Adrenal gland (tissue), 12 donors: ENCODE results near the gene RANBP10. TPM values are rescaled to one million over a fixed set of nuclear protein-coding genes. Genes with fewer than 3 reads are reported as not detected.

ENCODE experiments used
- DNase-seq, 7 donors: peaks; one replicate each; pipeline ENCODE4 v3.0.0-alpha.2; 2019 to 2020
- H3K27ac ChIP-seq, 5 donors: fragments of 200-600 bp; sonication (generic) in 4 of 5; 1 replicate in 3 of 5; 2 replicates in 2 of 5; pipeline versions ENCODE4 v1.5.1 to v1.8.0; 2016 to 2020; ENCODE audit warnings: mild to moderate bottlenecking in 1 of 5
- H3K27me3 ChIP-seq: fragments of 200-600 bp; 2 replicates; pipeline ENCODE4 v1.8.0; 2021
- H3K36me3 ChIP-seq, 2 donors: fragments of 200-600 bp; replicated peaks in 1 of 2; 1 replicate in 1 of 2; 2 replicates in 1 of 2; pipeline versions ENCODE4 v1.5.1 to v1.8.0; 2018 to 2022
- H3K4me1 ChIP-seq, 2 donors: fragments of 200-600 bp; replicated peaks in 1 of 2; 1 replicate in 1 of 2; 2 replicates in 1 of 2; pipeline versions ENCODE4 v1.5.1 to v1.8.0; 2018 to 2021
- H3K4me3 ChIP-seq, 4 donors: fragments of 200-600 bp; sonication (generic) in 3 of 4; one replicate each; pipeline ENCODE4 v1.5.1; 2016 to 2018
- H3K9me3 ChIP-seq, 3 donors: fragments of 200-600 bp; sonication (generic) in 1 of 3; replicated peaks in 1 of 3; 1 replicate in 2 of 3; 2 replicates in 1 of 3; pipeline versions ENCODE4 v1.5.1 to v1.8.0; 2016 to 2021
- POLR2A ChIP-seq, 2 donors: fragments of 450-650 bp; IDR thresholded peaks; one replicate each; pipeline ENCODE4 v1.6.1; 2017; ENCODE audit warnings: antibody characterized with exemption in 2 of 2, mild to moderate bottlenecking in 2 of 2, moderate library complexity in 1 of 2
- WGBS, 4 donors: extraction: QIAGEN DNeasy Blood & Tissue Kit in 2 of 4; methylation state at CpG; one replicate each; pipeline versions ENCODE4 v1.1.5 to v1.1.7; 2013 to 2017; 5-methylcytosine and 5-hydroxymethylcytosine counted together
- intact Hi-C, 2 donors: fragments of 100-400 bp; cut with DNase I; formaldehyde crosslinking; loops; one replicate each; pipeline versions ENCODE4 v1.14.1 to v1.15.0; 2022 to 2023
- polyA plus RNA-seq, 3 donors: library from polyadenylated mRNA; stranded (reverse); fragments of 200-250 nt in 2 of 3; fragments of 350-450 nt in 1 of 3; fragmentation: Illumina TruSeq in 1 of 3; extraction: RNeasy Lipid Tissue Mini Kit (QIAGEN cat#74804) in 1 of 3; gene quantifications; one replicate each; pipeline ENCODE4 v1.2.3, GENCODE V29; 2013 to 2014
- total RNA-seq, 9 donors: library from RNA; depleted of rRNA in 4 of 9; stranded (reverse); fragments of >200 nt in 4 of 9; fragments of 120-200 nt in 1 of 9; fragmentation: NEBNext Ultra II Directional in 1 of 9; extraction: Animal tissue kit (Norgen Biotek cat#: 25700) in 1 of 9; gene quantifications; one replicate each; pipeline versions ENCODE4 v1.1.0 to v1.2.4, GENCODE V29; 2013 to 2023
- TF ChIP-seq, protein P1 (sequence below), 6 experiments: fragments of 450-650 bp in 4 of 6; fragments of 200-600 bp in 2 of 6; sonication (generic) in 1 of 6; IDR thresholded peaks; 1 replicate in 5 of 6; 2 replicates in 1 of 6; pipeline versions ENCODE4 v1.5.1 to v1.8.0; 2016 to 2021; ENCODE audit warnings: antibody characterized with exemption in 6 of 6, mild to moderate bottlenecking in 2 of 6, moderate library complexity in 1 of 6
- donor health status: healthy with polysubstance abuse.
- donor health status: Bipolar disorder and iron deficiency.
- donor health status: DM: yes; HTN: yes; CAD: no.
- donor health status: DM: no; HTN: no; CAD: no.
- donor health status: DM: no; HTN: no; CAD: no.
- donor health status: DM: yes; HTN: yes; CAD: no.

Gene RANBP10
- total and polyA plus RNA-seq, 12 donors, result 9.4 to 74.1 (median 21.6) TPM

DNA sequence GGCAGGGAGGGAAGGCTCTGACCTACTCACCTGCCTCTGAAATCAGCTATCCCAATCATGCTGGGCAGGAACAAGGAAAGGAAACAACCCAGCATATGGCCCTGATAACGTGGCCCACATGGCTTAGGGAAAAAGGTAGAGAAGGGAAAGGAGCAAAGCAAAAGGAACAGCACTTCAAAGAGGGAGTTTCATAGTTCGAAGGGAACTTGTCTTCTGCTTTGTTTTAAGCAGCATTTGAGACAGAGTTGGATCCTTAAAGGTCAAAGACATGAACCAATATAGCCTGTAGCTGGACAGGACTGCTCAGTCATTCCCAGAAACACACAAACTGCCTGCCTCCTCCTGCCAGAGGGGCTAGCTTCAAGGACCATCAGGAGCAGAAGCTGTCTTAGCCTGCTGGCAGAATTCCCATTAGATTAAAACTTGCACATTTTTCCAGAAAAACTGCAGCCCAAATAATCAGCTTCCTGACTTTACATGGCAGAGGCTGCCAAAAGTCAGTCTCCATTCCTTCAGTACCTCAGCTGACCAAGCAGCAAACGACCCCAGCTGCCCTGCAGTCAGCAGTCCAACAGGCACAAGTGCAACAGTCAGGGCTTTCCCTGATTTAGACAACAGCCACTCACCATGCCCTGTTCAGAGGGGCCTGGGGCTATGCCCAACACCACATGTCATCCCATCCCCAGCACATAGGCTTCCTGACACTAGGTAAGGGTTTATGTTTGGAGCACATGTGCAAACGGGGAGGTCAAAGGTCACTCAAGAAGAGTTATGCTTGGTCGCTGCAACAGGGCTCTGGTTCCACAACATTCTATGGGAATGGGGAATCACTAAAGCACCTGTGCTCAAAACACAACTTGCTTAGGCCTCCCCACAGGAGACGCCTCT is 32.5 kb downstream of the RANBP10 start:
- intact Hi-C loops, result no loop called here
- peak in 1 of 2 donors; percentile 27 for TF ChIP-seq POLR2A (IDR thresholded peaks at IDR 0.05)
- TF ChIP-seq, protein P1, sequence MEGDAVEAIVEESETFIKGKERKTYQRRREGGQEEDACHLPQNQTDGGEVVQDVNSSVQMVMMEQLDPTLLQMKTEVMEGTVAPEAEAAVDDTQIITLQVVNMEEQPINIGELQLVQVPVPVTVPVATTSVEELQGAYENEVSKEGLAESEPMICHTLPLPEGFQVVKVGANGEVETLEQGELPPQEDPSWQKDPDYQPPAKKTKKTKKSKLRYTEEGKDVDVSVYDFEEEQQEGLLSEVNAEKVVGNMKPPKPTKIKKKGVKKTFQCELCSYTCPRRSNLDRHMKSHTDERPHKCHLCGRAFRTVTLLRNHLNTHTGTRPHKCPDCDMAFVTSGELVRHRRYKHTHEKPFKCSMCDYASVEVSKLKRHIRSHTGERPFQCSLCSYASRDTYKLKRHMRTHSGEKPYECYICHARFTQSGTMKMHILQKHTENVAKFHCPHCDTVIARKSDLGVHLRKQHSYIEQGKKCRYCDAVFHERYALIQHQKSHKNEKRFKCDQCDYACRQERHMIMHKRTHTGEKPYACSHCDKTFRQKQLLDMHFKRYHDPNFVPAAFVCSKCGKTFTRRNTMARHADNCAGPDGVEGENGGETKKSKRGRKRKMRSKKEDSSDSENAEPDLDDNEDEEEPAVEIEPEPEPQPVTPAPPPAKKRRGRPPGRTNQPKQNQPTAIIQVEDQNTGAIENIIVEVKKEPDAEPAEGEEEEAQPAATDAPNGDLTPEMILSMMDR (IDR thresholded peaks at IDR 0.05), result no peak
- H3K27ac ChIP-seq, result peak overlapping the region; percentile 17 to 84 (median 84)
- H3K36me3 ChIP-seq, result peaks cover 0 to 7% of the 10 kb centered on the region in 2 donors
- H3K4me3 ChIP-seq, result peak overlapping the region in 1 of 4 donors; percentile 23
- H3K4me1 ChIP-seq, result peaks cover 32 to 36% of the 10 kb centered on the region in 2 donors
- H3K27me3 ChIP-seq, result no peaks in the 10 kb centered on the region
- DNase-seq, result peak in 6 of 7 donors; percentile 50 to 77 (median 70)
- H3K9me3 ChIP-seq, result no peaks in the 10 kb centered on the region
- 13 to 49% (median 42%) methylated on average over 3 to 6 of the region's 6 CpGs for WGBS, 4 donors

DNA sequence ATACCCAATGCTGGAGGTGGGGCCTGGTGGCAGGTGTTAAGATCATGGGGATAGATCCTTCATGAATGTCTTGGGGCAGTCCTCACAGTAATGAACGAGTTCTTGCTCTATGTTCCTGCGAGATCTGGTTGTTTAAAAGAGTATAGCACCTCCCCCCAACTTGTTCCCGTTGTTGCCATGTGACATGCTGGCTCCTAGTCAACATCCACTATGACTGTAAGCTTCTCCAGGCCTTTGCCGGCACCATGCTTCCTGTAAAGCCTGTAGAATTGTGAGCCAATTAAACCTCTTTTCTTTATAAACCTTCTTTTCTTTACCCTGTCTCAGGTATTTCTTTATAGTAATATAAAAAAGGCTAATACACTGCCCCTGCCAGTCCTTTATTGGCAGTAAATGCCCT is 33.3 kb downstream of the RANBP10 start:
- intact Hi-C loops, result no loop called here
- WGBS, 4 donors, result 27 to 36% (median 33%) methylated on average over 4 of the region's 4 CpGs
- H3K27ac ChIP-seq, result peak overlapping the region; percentile 17 to 84 (median 84)

DNA sequence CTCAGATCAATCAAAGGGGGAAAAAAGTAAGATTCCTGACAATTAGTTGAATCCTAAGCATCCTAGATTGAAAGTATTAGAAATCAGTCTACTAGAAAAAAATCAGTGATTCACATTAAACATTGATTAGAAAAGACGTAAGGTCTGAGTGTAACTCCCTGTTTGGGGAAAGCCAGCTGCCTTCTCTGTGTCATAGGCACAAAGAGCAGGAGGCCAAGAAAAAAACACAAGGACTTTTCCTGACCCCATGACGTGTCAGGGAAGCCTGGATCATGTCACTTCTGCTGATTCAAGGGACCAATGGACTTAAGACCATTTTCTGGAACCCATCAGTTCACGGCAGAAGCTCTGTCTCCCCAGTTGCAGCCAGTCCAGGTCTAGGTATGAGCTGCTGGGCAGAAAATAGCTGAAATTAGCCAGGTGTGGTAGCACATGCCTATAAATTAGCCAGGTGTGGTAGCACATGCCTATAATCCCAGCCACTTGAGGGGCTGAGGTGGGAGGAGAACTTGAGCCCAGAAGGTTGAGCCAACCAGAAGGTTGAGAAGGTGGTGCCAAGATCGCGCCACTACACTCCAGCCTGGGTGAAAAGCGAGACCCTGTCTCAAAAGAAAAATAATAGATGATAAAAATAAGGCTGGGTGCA is 35.9 kb downstream of the RANBP10 start:
- peaks cover 32 to 36% of the 10 kb centered on the region in 2 donors for H3K4me1 ChIP-seq
- H3K36me3 ChIP-seq, result peaks cover 0 to 7% of the 10 kb centered on the region in 2 donors
- H3K9me3 ChIP-seq, result no peaks in the 10 kb centered on the region
- no peak overlapping the region for H3K4me3 ChIP-seq
- WGBS, 4 donors, result 75 to 81% (median 76%) methylated on average over 6 of the region's 6 CpGs
- intact Hi-C loops, result no loop called here
- DNase-seq, result peak; percentile 40 to 84 (median 77)
- H3K27me3 ChIP-seq, result no peaks in the 10 kb centered on the region
- H3K27ac ChIP-seq, result peak overlapping the region in 4 of 5 donors; percentile 26 to 84 (median 76)
- no peak for TF ChIP-seq POLR2A (IDR thresholded peaks at IDR 0.05)
- TF ChIP-seq, protein P1 (IDR thresholded peaks at IDR 0.05), result no peak

More for the DNA sequence above, 33.3 kb downstream of the RANBP10 start:
- peaks cover 0 to 7% of the 10 kb centered on the region in 2 donors for H3K36me3 ChIP-seq
- H3K9me3 ChIP-seq, result no peaks in the 10 kb centered on the region
- H3K4me1 ChIP-seq, result peaks cover 32 to 36% of the 10 kb centered on the region in 2 donors
- peak overlapping the region in 1 of 4 donors; percentile 23 for H3K4me3 ChIP-seq
- no peak for TF ChIP-seq POLR2A (IDR thresholded peaks at IDR 0.05)
- TF ChIP-seq, protein P1 (IDR thresholded peaks at IDR 0.05), result no peak
- H3K27me3 ChIP-seq, result no peaks in the 10 kb centered on the region
- peak; percentile 36 to 82 (median 77) for DNase-seq

DNA sequence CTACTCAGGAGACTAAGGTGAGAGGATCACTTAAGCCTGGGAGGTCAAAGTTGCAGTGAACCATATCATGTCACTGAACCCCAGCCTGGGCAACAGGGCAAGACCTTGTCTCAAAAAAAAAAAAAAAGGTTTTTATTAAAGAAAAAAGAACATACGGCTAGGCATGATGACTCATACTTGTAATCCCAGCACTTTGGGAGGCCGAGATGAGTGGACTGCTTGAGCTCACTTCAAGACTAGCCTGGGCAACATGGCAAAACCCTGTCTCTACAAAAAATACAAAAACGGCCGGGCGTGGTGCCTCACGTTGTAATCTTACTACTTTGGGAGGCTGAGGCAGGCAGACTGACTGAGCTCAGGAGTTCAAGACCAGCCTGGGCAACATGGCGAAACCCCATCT is 38.4 kb downstream of the RANBP10 start:
- no peak for TF ChIP-seq POLR2A (IDR thresholded peaks at IDR 0.05)
- TF ChIP-seq, protein P1 (IDR thresholded peaks at IDR 0.05), result no peak
- 68 to 79% (median 77%) methylated on average over 6 to 7 of the region's 7 CpGs for WGBS, 4 donors
- Histone ChIP-seq H3K9me3 (no peaks in the 10 kb centered on the region), H3K36me3 (peaks cover 0 to 7% of the 10 kb centered on the region in 2 donors), H3K27ac (no peak overlapping the region), H3K4me1 (peaks cover 13 to 17% of the 10 kb centered on the region in 2 donors), H3K4me3 (no peak overlapping the region), H3K27me3 (no peaks in the 10 kb centered on the region)
- peak in 4 of 7 donors; percentile 23 to 65 (median 56) for DNase-seq
- intact Hi-C loops, result no loop called here
